Breast epithelium (tissue), 4 donors: ENCODE results near the gene PDE6B. TPM values are rescaled to one million over a fixed set of nuclear protein-coding genes. Genes with fewer than 3 reads are reported as not detected.

Source experiments
- DNase-seq, 2 donors: peaks; one replicate each; pipeline ENCODE4 v3.0.0-alpha.2; 2019; ENCODE audit warnings: low spot score in 2 of 2
- H3K27ac ChIP-seq, 2 donors: fragments of 200-600 bp; sonication (generic) in 1 of 2; one replicate each; pipeline ENCODE4 v1.5.1; 2016 to 2019; ENCODE audit warnings: mild to moderate bottlenecking in 1 of 2
- H3K27me3 ChIP-seq, 2 donors: fragments of 200-600 bp; sonication (generic) in 1 of 2; one replicate each; pipeline versions ENCODE4 v1.5.1 to v1.6.0; 2017 to 2019; ENCODE audit warnings: control low read depth in 1 of 2, mild to moderate bottlenecking in 1 of 2
- H3K36me3 ChIP-seq: fragments of 200-600 bp; one replicate; pipeline ENCODE4 v1.5.1; 2019
- H3K4me1 ChIP-seq, 2 donors: fragments of 200-600 bp; sonication (generic); one replicate each; pipeline ENCODE4 v1.5.1; 2016 to 2019; ENCODE audit warnings: control low read depth in 1 of 2
- H3K4me3 ChIP-seq, 3 donors: fragments of 200-600 bp; sonication (generic); 1 replicate in 2 of 3; 2 replicates in 1 of 3; pipeline ENCODE4 v1.5.1; 2016 to 2019; ENCODE audit warnings: mild to moderate bottlenecking in 3 of 3, moderate library complexity in 2 of 3
- H3K9me3 ChIP-seq, 2 donors: fragments of 200-600 bp; sonication (generic) in 1 of 2; one replicate each; pipeline ENCODE4 v1.5.1; 2016 to 2019; ENCODE audit warnings: control low read depth in 1 of 2
- CTCF ChIP-seq, 3 donors: fragments of 450-650 bp; IDR thresholded peaks; one replicate each; pipeline ENCODE4 v1.5.1; 2016 to 2017; ENCODE audit warnings: antibody characterized with exemption in 3 of 3, mild to moderate bottlenecking in 3 of 3, moderate library complexity in 3 of 3
- POLR2A ChIP-seq: fragments of 450-650 bp; IDR thresholded peaks from one replicate; pipeline ENCODE4 v1.6.1; 2016; ENCODE audit warnings: antibody characterized with exemption, mild to moderate bottlenecking, moderate library complexity
- POLR2AphosphoS5 ChIP-seq, 3 donors: sonication (generic); formaldehyde crosslinking; IDR thresholded peaks; one replicate each; pipeline ENCODE4 v1.6.1; 2017; ENCODE audit warnings: antibody characterized with exemption in 3 of 3
- intact Hi-C: fragments of 100-400 bp; cut with DNase I; formaldehyde crosslinking; loops from one replicate; pipeline ENCODE4 v1.15.1; 2023; ENCODE audit warnings: low total_unique reads
- total RNA-seq, 3 donors: library from RNA; depleted of rRNA; stranded (reverse); fragments of >200 nt; gene quantifications; one replicate each; pipeline ENCODE4 v1.1.0, GENCODE V29; 2016

Gene PDE6B
- total RNA-seq, 3 donors from 2014 or later = 2.7 to 10.2 (median 8.5) TPM

- intact Hi-C loops = loop anchor here (10.0 kb wide), 1 partner anchor 321 kb away; the partner anchor contains the start of gene SLC26A1
- H3K27me3 ChIP-seq = no peaks in the 10 kb centered on the region
- no peaks in the 10 kb centered on the region for H3K36me3 ChIP-seq
- H3K27ac ChIP-seq = peak overlapping the region; percentile 94 to 98
- H3K4me3 ChIP-seq = peak overlapping the region; percentile 84 to 94 (median 87)
- peaks cover 10 to 23% of the 10 kb centered on the region in 2 donors for H3K4me1 ChIP-seq
- no peaks in the 10 kb centered on the region for H3K9me3 ChIP-seq
- TF ChIP-seq CTCF (IDR thresholded peaks at IDR 0.05) (no peak), POLR2A (no peak), POLR2AphosphoS5 (IDR thresholded peaks at IDR 0.05) (no peak)
- no peak for DNase-seq
Measured at GRCh38 chr4:673349-674091, 48.1 kb downstream of the PDE6B start.

- TF ChIP-seq POLR2AphosphoS5 (IDR thresholded peaks at IDR 0.05) = peak; percentile 82 to 95 (median 88)
- peak; percentile 76 for TF ChIP-seq POLR2A
- TF ChIP-seq CTCF (IDR thresholded peaks at IDR 0.05) = peak; percentile 79 to 95 (median 93)
- no peaks in the 10 kb centered on the region for H3K9me3 ChIP-seq
- no peaks in the 10 kb centered on the region for H3K36me3 ChIP-seq
- no peaks in the 10 kb centered on the region for H3K27me3 ChIP-seq
- intact Hi-C loops = loop anchor here (10.0 kb wide), 1 partner anchor 320 kb away; the partner anchor contains the start of gene SLC26A1
- H3K4me3 ChIP-seq = peak within 1 kb of the TSS; percentile 84 to 94 (median 87)
- H3K27ac ChIP-seq = peak within 1 kb of the TSS; percentile 94 to 98
- peaks cover 10 to 23% of the 10 kb centered on the region in 2 donors for H3K4me1 ChIP-seq
- DNase-seq = peak; percentile 96 to 97
Measured at GRCh38 chr4:674172-675035, 49.0 kb downstream of the PDE6B start, which contains the start of the genes ATP5ME and MYL5. ATP5ME (minus strand) TSS chr4:674276; CDS start chr4:674247, 29 bp downstream. MYL5 (plus strand) TSS chr4:674542; CDS start chr4:678027, 3,485 bp downstream.

GRCh38 chr4:675036-675882 is 49.9 kb downstream of the PDE6B start:
- TF ChIP-seq POLR2A (no peak), POLR2AphosphoS5 (IDR thresholded peaks at IDR 0.05) (no peak), CTCF (IDR thresholded peaks at IDR 0.05) (no peak)
- no peak for DNase-seq
- Histone ChIP-seq H3K4me3 (peak overlapping the region; percentile 84 to 94 (median 87)), H3K9me3 (no peaks in the 10 kb centered on the region), H3K27me3 (no peaks in the 10 kb centered on the region), H3K27ac (peak overlapping the region; percentile 94 to 98), H3K4me1 (peaks cover 10 to 24% of the 10 kb centered on the region in 2 donors), H3K36me3 (no peaks in the 10 kb centered on the region)
- intact Hi-C loops = loop anchor here (10.0 kb wide), 1 partner anchor 320 kb away; the partner anchor contains the start of gene SLC26A1

GRCh38 chr4:675980-676870 is 50.9 kb downstream of the PDE6B start:
- no peaks in the 10 kb centered on the region for H3K36me3 ChIP-seq
- H3K9me3 ChIP-seq = no peaks in the 10 kb centered on the region
- no peak overlapping the region for H3K4me3 ChIP-seq
- no peak for TF ChIP-seq POLR2A
- TF ChIP-seq CTCF (IDR thresholded peaks at IDR 0.05) = no peak
- TF ChIP-seq POLR2AphosphoS5 (IDR thresholded peaks at IDR 0.05) = no peak
- peaks cover 19 to 33% of the 10 kb centered on the region in 2 donors for H3K4me1 ChIP-seq
- DNase-seq = no peak
- H3K27ac ChIP-seq = no peak overlapping the region
- no peaks in the 10 kb centered on the region for H3K27me3 ChIP-seq
- intact Hi-C loops = loop anchor here (10.0 kb wide), 1 partner anchor 319 kb away; the partner anchor contains the start of gene SLC26A1
